GM19328 (cell line): ENCODE results near the gene MAP3K6.
"Not testable (repeated sequence)": the region's sequence is repeated elsewhere in the genome, so short reads cannot be mapped to it uniquely, and the experiment has no call there.

Source experiments
- ATAC-seq: cut with Tn5 transposase; IDR thresholded peaks from one replicate; pipeline ENCODE4 v1.9.1; 2021; ENCODE audit warnings: mild to moderate bottlenecking, moderate library complexity; ENCODE audit not compliant: unreplicated experiment

MAP3K6 gene

GRCh38 chr1:27397110-27397509 is 30.3 kb upstream of the MAP3K6 start:
- ATAC-seq: no peak

- ATAC-seq: no peak
Measured at GRCh38 chr1:27395441-27396195, 28.9 kb upstream of the MAP3K6 start.

GRCh38 chr1:27394925-27395324 is 28.2 kb upstream of the MAP3K6 start:
- no peak for ATAC-seq

- no peak for ATAC-seq
Measured at GRCh38 chr1:27394282-27394658, 27.5 kb upstream of the MAP3K6 start.

- no peak for ATAC-seq
Measured at GRCh38 chr1:27393641-27394281, 27.0 kb upstream of the MAP3K6 start.

GRCh38 chr1:27392778-27393635 is 26.2 kb upstream of the MAP3K6 start:
- no peak for ATAC-seq

GRCh38 chr1:27392096-27392777 is 25.5 kb upstream of the MAP3K6 start, which contains the start of gene GPR3:
GPR3 (plus strand) TSS chr1:27392622; CDS start chr1:27393799, 1,177 bp downstream.
- ATAC-seq: peak; percentile 67

- no peak for ATAC-seq
Measured at GRCh38 chr1:27391511-27392095, 24.8 kb upstream of the MAP3K6 start.

- no peak for ATAC-seq
Measured at GRCh38 chr1:27388337-27389005, 21.7 kb upstream of the MAP3K6 start.

GRCh38 chr1:27384797-27385196 is 18.0 kb upstream of the MAP3K6 start:
- not testable (repeated sequence) for ATAC-seq

GRCh38 chr1:27383661-27384060 is 16.9 kb upstream of the MAP3K6 start:
- ATAC-seq: no peak

GRCh38 chr1:27383039-27383605 is 16.4 kb upstream of the MAP3K6 start, which contains the start of gene CD164L2:
CD164L2 (minus strand) TSS chr1:27383333; CDS start chr1:27383239, 94 bp downstream.
- ATAC-seq: no peak

- ATAC-seq: no peak
Measured at GRCh38 chr1:27381969-27382762, 15.4 kb upstream of the MAP3K6 start.

GRCh38 chr1:27380766-27381733 is 14.3 kb upstream of the MAP3K6 start:
- ATAC-seq: no peak

GRCh38 chr1:27380224-27380623 is 13.5 kb upstream of the MAP3K6 start:
- no peak for ATAC-seq

- no peak for ATAC-seq
Measured at GRCh38 chr1:27379564-27380122, 12.9 kb upstream of the MAP3K6 start.

- no peak for ATAC-seq
Measured at GRCh38 chr1:27377760-27378495, 11.2 kb upstream of the MAP3K6 start.
